ENCODE results near the gene SEMA5B. TPM values are rescaled to one million over a fixed set of nuclear protein-coding genes. Genes with fewer than 3 reads are reported as not detected.
A peak's percentile ranks its signal among the peaks of the same experiment; 100 is the strongest.

Gene SEMA5B
- total RNA-seq (2014; rRNA removed; shearing (Covaris generic)) = 0.16 TPM in 1 of 2 replicates, not detected in the other

GRCh38 chr3:123027292-123028232 lies at the start of gene SEMA5B:
SEMA5B (minus strand) TSS chr3:123027763; CDS start chr3:122961263, 66,500 bp downstream.
- Histone ChIP-seq H3K36me3 (no peaks in the 10 kb centered on the region), H3K27me3 (peaks cover 6% of the 10 kb centered on the region), H3K9me3 (replicated peaks) (no peaks in the 10 kb centered on the region), H3K27ac (no peak within 1 kb of the TSS), H3K4me1 (no peaks in the 10 kb centered on the region), H3K4me3 (peak within 1 kb of the TSS; percentile 39)
- DNase-seq = no peak

GRCh38 chr3:123076496-123077418 lies 49.2 kb upstream of the SEMA5B start:
- Histone ChIP-seq H3K4me3 (no peak overlapping the region), H3K9me3 (replicated peaks) (no peaks in the 10 kb centered on the region), H3K27me3 (no peaks in the 10 kb centered on the region), H3K27ac (no peak overlapping the region), H3K4me1 (peaks cover 20% of the 10 kb centered on the region; the same call in 1 of the 2 replicates), H3K36me3 (no peaks in the 10 kb centered on the region)
- DNase-seq = peak in 1 of 2 experiments; percentile 53

GRCh38 chr3:123076112-123076495 lies 48.5 kb upstream of the SEMA5B start:
- H3K36me3 ChIP-seq = no peaks in the 10 kb centered on the region
- no peak for DNase-seq
- H3K27me3 ChIP-seq = no peaks in the 10 kb centered on the region
- no peaks in the 10 kb centered on the region for H3K9me3 ChIP-seq (replicated peaks)
- peaks cover 20% of the 10 kb centered on the region; the same call in 1 of the 2 replicates for H3K4me1 ChIP-seq
- H3K4me3 ChIP-seq = no peak overlapping the region
- no peak overlapping the region for H3K27ac ChIP-seq

GRCh38 chr3:123075359-123075758 lies 47.8 kb upstream of the SEMA5B start:
- Histone ChIP-seq H3K9me3 (replicated peaks) (no peaks in the 10 kb centered on the region), H3K36me3 (no peaks in the 10 kb centered on the region), H3K27me3 (no peaks in the 10 kb centered on the region), H3K4me3 (no peak overlapping the region), H3K27ac (no peak overlapping the region), H3K4me1 (peaks cover 20% of the 10 kb centered on the region; the same call in 1 of the 2 replicates)
- no peak for DNase-seq

GRCh38 chr3:123072564-123072963 lies 45.0 kb upstream of the SEMA5B start:
- DNase-seq = no peak
- Histone ChIP-seq H3K36me3 (no peaks in the 10 kb centered on the region), H3K27ac (no peak overlapping the region)

GRCh38 chr3:123072152-123072551 lies 44.6 kb upstream of the SEMA5B start:
- Histone ChIP-seq H3K9me3 (replicated peaks) (no peaks in the 10 kb centered on the region), H3K27ac (no peak overlapping the region), H3K27me3 (no peaks in the 10 kb centered on the region), H3K4me1 (0 out of 2 replicates have a peak, but pooled peaks cover 8% of the 10 kb centered on the region), H3K36me3 (no peaks in the 10 kb centered on the region), H3K4me3 (no peak overlapping the region)
- DNase-seq = no peak

More at GRCh38 chr3:123072564-123072963, 45.0 kb upstream of the SEMA5B start:
- Histone ChIP-seq H3K27me3 (no peaks in the 10 kb centered on the region), H3K9me3 (replicated peaks) (no peaks in the 10 kb centered on the region), H3K4me3 (no peak overlapping the region), H3K4me1 (0 out of 2 replicates have a peak, but pooled peaks cover 12% of the 10 kb centered on the region)

GRCh38 chr3:123071581-123071980 lies 44.0 kb upstream of the SEMA5B start:
- Histone ChIP-seq H3K4me3 (no peak overlapping the region), H3K27me3 (no peaks in the 10 kb centered on the region), H3K36me3 (no peaks in the 10 kb centered on the region), H3K27ac (no peak overlapping the region), H3K4me1 (0 out of 2 replicates have a peak, but pooled peaks cover 3% of the 10 kb centered on the region), H3K9me3 (replicated peaks) (no peaks in the 10 kb centered on the region)
- no peak for DNase-seq

- Histone ChIP-seq H3K4me1 (no peaks in the 10 kb centered on the region), H3K27me3 (no peaks in the 10 kb centered on the region), H3K4me3 (no peak overlapping the region), H3K36me3 (no peaks in the 10 kb centered on the region), H3K27ac (no peak overlapping the region), H3K9me3 (replicated peaks) (no peaks in the 10 kb centered on the region)
- DNase-seq = peak in 1 of 2 experiments; percentile 35
Measured at GRCh38 chr3:123071146-123071545, 43.6 kb upstream of the SEMA5B start.

GRCh38 chr3:123070510-123070909 lies 42.9 kb upstream of the SEMA5B start:
- H3K9me3 ChIP-seq (replicated peaks) = no peaks in the 10 kb centered on the region
- no peaks in the 10 kb centered on the region for H3K36me3 ChIP-seq
- no peak overlapping the region for H3K27ac ChIP-seq
- no peak overlapping the region for H3K4me3 ChIP-seq
- DNase-seq = no peak
- no peaks in the 10 kb centered on the region for H3K27me3 ChIP-seq
- no peaks in the 10 kb centered on the region for H3K4me1 ChIP-seq

GRCh38 chr3:123068601-123069381 lies 41.2 kb upstream of the SEMA5B start:
- H3K4me3 ChIP-seq = peak overlapping the region; percentile 88; the same call in 1 of the 2 replicates
- H3K36me3 ChIP-seq = no peaks in the 10 kb centered on the region
- H3K4me1 ChIP-seq = no peaks in the 10 kb centered on the region
- no peak overlapping the region for H3K27ac ChIP-seq
- DNase-seq = no peak
- H3K9me3 ChIP-seq (replicated peaks) = no peaks in the 10 kb centered on the region
- H3K27me3 ChIP-seq = no peaks in the 10 kb centered on the region

- peak in 1 of 2 experiments; percentile 30 for DNase-seq
- H3K4me3 ChIP-seq = peak overlapping the region; percentile 88
- H3K4me1 ChIP-seq = no peaks in the 10 kb centered on the region
- no peaks in the 10 kb centered on the region for H3K27me3 ChIP-seq
- H3K27ac ChIP-seq = peak overlapping the region; percentile 47
- no peaks in the 10 kb centered on the region for H3K36me3 ChIP-seq
- H3K9me3 ChIP-seq (replicated peaks) = no peaks in the 10 kb centered on the region
Measured at GRCh38 chr3:123067689-123068600, 40.4 kb upstream of the SEMA5B start.

GRCh38 chr3:123066896-123067688 lies 39.5 kb upstream of the SEMA5B start, which contains the start of gene PDIA5:
PDIA5 (plus strand) TSS chr3:123067025; CDS start chr3:123067165, 140 bp downstream.
- Histone ChIP-seq H3K27ac (peak within 1 kb of the TSS; percentile 47), H3K27me3 (no peaks in the 10 kb centered on the region), H3K4me1 (no peaks in the 10 kb centered on the region), H3K36me3 (no peaks in the 10 kb centered on the region), H3K4me3 (peak within 1 kb of the TSS; percentile 88), H3K9me3 (replicated peaks) (no peaks in the 10 kb centered on the region)
- DNase-seq = peak; percentile 94

Data from SJCRH30 (cell line).